Muscle layer of duodenum (tissue), 2 donors: ENCODE results near the gene STX8.

Experiments used
- H3K27ac ChIP-seq: one replicate; pipeline ENCODE4 v1.7.0; 2013; ENCODE audit warnings: mild to moderate bottlenecking, low read length
- H3K27me3 ChIP-seq: one replicate; pipeline ENCODE4 v1.7.0; 2013; ENCODE audit warnings: low read depth, mild to moderate bottlenecking, control low read depth, low read length
- H3K36me3 ChIP-seq, 2 donors: one replicate each; pipeline ENCODE4 v1.7.0; 2013; ENCODE audit warnings: low read length in 2 of 2, control low read depth in 1 of 2, mild to moderate bottlenecking in 1 of 2; ENCODE audit not compliant: insufficient read depth in 2 of 2, control insufficient read depth in 1 of 2
- H3K4me1 ChIP-seq, 2 donors: one replicate each; pipeline ENCODE4 v1.7.0; 2013; ENCODE audit warnings: low read length in 2 of 2, mild to moderate bottlenecking in 2 of 2, control low read depth in 1 of 2, moderate library complexity in 1 of 2; ENCODE audit not compliant: insufficient read depth in 2 of 2, control insufficient read depth in 1 of 2
- H3K4me3 ChIP-seq, 2 donors: one replicate each; pipeline ENCODE4 v1.7.0; 2013; ENCODE audit warnings: low read length in 2 of 2, low read depth in 1 of 2, mild to moderate bottlenecking in 1 of 2
- H3K9me3 ChIP-seq, 2 donors: one replicate each; pipeline ENCODE4 v1.7.0; 2013; ENCODE audit warnings: low read length in 2 of 2, control low read depth in 1 of 2, mild to moderate bottlenecking in 1 of 2; ENCODE audit not compliant: control insufficient read depth in 1 of 2
- donor health status: healthy.

Gene STX8

GRCh38 chr17:9290226-9290613, 285.4 kb downstream of the STX8 start:
- Histone ChIP-seq H3K4me1 (peaks cover 13 to 41% of the 10 kb centered on the region in 2 donors), H3K36me3 (no peaks in the 10 kb centered on the region), H3K27ac (no peak overlapping the region), H3K27me3 (no peaks in the 10 kb centered on the region), H3K9me3 (no peaks in the 10 kb centered on the region), H3K4me3 (no peak overlapping the region)

DNA sequence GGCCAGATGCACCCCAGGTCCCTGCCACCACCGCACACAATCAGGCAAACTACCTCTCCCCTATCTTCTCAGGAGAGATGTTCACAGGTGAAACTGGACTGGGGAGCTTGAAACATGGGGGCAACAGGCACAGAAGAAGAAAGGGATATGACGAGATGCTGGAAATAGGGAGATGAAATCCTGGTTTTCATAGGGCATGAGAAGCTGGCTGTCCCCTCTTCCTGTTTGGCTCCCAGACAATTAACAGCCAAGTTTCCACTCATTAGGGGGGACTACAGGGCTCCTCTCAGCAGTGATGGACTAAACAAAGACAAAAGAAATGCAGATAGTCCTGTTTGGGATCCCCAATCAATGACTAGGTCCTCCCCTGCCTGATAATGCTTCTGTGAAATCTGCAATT, 288.3 kb downstream of the STX8 start:
- Histone ChIP-seq H3K27ac (no peak overlapping the region), H3K4me1 (peaks cover 14 to 26% of the 10 kb centered on the region in 2 donors), H3K4me3 (no peak overlapping the region), H3K36me3 (no peaks in the 10 kb centered on the region), H3K27me3 (no peaks in the 10 kb centered on the region), H3K9me3 (no peaks in the 10 kb centered on the region)

DNA sequence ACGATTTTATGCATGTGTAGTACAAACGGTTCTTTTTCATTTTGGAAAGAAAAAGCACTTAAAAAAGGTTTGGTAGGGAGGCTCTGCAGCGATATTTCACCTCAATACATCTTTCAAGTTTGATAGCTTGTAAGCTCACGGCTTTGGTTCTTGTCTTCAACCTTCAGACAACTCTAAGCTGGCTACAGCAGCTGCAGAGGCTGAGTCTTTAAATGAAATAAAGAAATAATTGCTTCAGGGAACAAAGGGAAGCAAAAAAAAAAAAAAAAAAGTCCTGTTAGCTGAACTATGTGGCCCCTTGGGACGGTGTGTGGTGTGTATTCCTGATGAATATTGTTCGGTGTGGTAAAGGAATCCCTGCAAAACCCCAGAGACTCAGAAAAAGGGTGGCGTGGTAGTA, 289.2 kb downstream of the STX8 start:
- Histone ChIP-seq H3K9me3 (no peaks in the 10 kb centered on the region), H3K4me3 (peak overlapping the region in 1 of 2 donors; percentile 30), H3K4me1 (peaks cover 7 to 19% of the 10 kb centered on the region in 2 donors), H3K27ac (peak overlapping the region; percentile 68), H3K27me3 (no peaks in the 10 kb centered on the region), H3K36me3 (no peaks in the 10 kb centered on the region)

- peaks cover 7 to 25% of the 10 kb centered on the region in 2 donors for H3K4me1 ChIP-seq
- H3K9me3 ChIP-seq = no peaks in the 10 kb centered on the region
- H3K36me3 ChIP-seq = no peaks in the 10 kb centered on the region
- H3K4me3 ChIP-seq = peak overlapping the region in 1 of 2 donors; percentile 30
- peak overlapping the region; percentile 68 for H3K27ac ChIP-seq
- H3K27me3 ChIP-seq = no peaks in the 10 kb centered on the region
These were observed 289.8 kb downstream of the STX8 start for GRCh38 chr17:9285602-9286427.

- peaks cover 7 to 27% of the 10 kb centered on the region in 2 donors for H3K4me1 ChIP-seq
- H3K27ac ChIP-seq = peak overlapping the region; percentile 23
- H3K27me3 ChIP-seq = no peaks in the 10 kb centered on the region
- no peaks in the 10 kb centered on the region for H3K36me3 ChIP-seq
- H3K4me3 ChIP-seq = no peak overlapping the region
- H3K9me3 ChIP-seq = no peaks in the 10 kb centered on the region
These were observed 290.7 kb downstream of the STX8 start for GRCh38 chr17:9284884-9285283.

- no peak overlapping the region for H3K27ac ChIP-seq
- no peaks in the 10 kb centered on the region for H3K9me3 ChIP-seq
- H3K4me1 ChIP-seq = peaks cover 7 to 27% of the 10 kb centered on the region in 2 donors
These were observed 291.7 kb downstream of the STX8 start for GRCh38 chr17:9283909-9284308.

DNA sequence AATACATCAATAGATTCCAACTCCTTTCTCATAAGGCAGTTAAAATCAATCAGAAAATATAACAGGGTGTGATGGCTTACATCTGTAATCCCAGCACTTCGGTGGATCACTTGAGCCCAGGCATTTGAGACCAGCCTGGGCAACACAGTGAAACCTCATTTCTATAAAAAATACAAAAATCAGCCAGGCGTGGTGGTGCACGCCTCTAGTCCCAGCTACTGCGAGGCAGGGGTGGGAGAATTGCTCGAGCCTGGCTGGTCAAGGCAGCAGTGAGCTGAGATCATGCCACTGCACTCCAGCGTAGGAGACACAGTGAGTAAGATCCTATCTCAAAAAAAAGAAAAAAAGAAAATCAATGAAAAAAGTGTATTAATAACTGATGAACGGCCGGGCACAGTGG, 295.7 kb downstream of the STX8 start:
- H3K36me3 ChIP-seq = no peaks in the 10 kb centered on the region
- no peaks in the 10 kb centered on the region for H3K9me3 ChIP-seq
- no peak overlapping the region for H3K4me3 ChIP-seq
- H3K27me3 ChIP-seq = no peaks in the 10 kb centered on the region
- no peak overlapping the region for H3K27ac ChIP-seq
- H3K4me1 ChIP-seq = peaks cover 0 to 17% of the 10 kb centered on the region in 2 donors

More at GRCh38 chr17:9283909-9284308, 291.7 kb downstream of the STX8 start:
- Histone ChIP-seq H3K27me3 (no peaks in the 10 kb centered on the region), H3K4me3 (no peak overlapping the region), H3K36me3 (no peaks in the 10 kb centered on the region)

GRCh38 chr17:9274973-9275372, 300.6 kb downstream of the STX8 start:
- Histone ChIP-seq H3K36me3 (no peaks in the 10 kb centered on the region), H3K9me3 (no peaks in the 10 kb centered on the region), H3K27me3 (no peaks in the 10 kb centered on the region), H3K27ac (no peak overlapping the region), H3K4me3 (no peak overlapping the region), H3K4me1 (peaks cover 4 to 12% of the 10 kb centered on the region in 2 donors)

GRCh38 chr17:9273428-9274391, 301.9 kb downstream of the STX8 start:
- peaks cover 4 to 12% of the 10 kb centered on the region in 2 donors for H3K4me1 ChIP-seq
- no peaks in the 10 kb centered on the region for H3K9me3 ChIP-seq
- no peaks in the 10 kb centered on the region for H3K27me3 ChIP-seq
- peak overlapping the region; percentile 67 for H3K27ac ChIP-seq
- H3K4me3 ChIP-seq = peak overlapping the region; percentile 20 to 31
- no peaks in the 10 kb centered on the region for H3K36me3 ChIP-seq

GRCh38 chr17:9272501-9273200, 303.0 kb downstream of the STX8 start:
- H3K27me3 ChIP-seq = no peaks in the 10 kb centered on the region
- peaks cover 4 to 12% of the 10 kb centered on the region in 2 donors for H3K4me1 ChIP-seq
- H3K27ac ChIP-seq = peak overlapping the region; percentile 67
- no peaks in the 10 kb centered on the region for H3K9me3 ChIP-seq
- peak overlapping the region; percentile 20 to 31 for H3K4me3 ChIP-seq
- no peaks in the 10 kb centered on the region for H3K36me3 ChIP-seq

DNA sequence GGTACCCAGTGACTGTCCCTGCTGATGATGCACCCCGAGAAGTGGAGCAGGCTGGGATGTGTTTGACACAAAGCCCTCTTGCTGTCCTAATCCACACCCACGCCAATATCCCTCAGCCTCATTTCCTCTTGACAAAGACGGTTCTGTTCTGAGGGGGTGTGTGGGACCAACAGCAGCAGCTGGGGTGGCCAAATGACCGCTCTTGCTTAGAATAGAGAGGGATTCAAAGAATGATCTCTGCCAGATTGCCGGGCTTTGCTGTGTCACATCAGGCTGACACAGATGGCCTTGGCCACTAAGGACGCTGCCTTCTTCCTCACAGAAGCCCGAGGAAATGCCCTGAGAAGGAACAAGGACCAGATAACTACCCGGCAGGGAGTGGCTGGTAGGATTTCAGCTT, 303.6 kb downstream of the STX8 start:
- H3K9me3 ChIP-seq = no peaks in the 10 kb centered on the region
- no peaks in the 10 kb centered on the region for H3K36me3 ChIP-seq
- H3K27me3 ChIP-seq = no peaks in the 10 kb centered on the region
- H3K27ac ChIP-seq = peak overlapping the region; percentile 67
- H3K4me3 ChIP-seq = peak overlapping the region in 1 of 2 donors; percentile 31
- peaks cover 4 to 12% of the 10 kb centered on the region in 2 donors for H3K4me1 ChIP-seq
